GM21737 (cell line): Measurements from ENCODE around the gene AGTRAP.

Experiments
- ATAC-seq: cut with Tn5 transposase; IDR thresholded peaks from one replicate; pipeline ENCODE4 v1.9.1; 2021; ENCODE audit warnings: mild to moderate bottlenecking, moderate library complexity; ENCODE audit not compliant: unreplicated experiment

Gene AGTRAP

GRCh38 chr1:11757047-11757446, 21.1 kb downstream of the AGTRAP start:
- no peak for ATAC-seq

DNA sequence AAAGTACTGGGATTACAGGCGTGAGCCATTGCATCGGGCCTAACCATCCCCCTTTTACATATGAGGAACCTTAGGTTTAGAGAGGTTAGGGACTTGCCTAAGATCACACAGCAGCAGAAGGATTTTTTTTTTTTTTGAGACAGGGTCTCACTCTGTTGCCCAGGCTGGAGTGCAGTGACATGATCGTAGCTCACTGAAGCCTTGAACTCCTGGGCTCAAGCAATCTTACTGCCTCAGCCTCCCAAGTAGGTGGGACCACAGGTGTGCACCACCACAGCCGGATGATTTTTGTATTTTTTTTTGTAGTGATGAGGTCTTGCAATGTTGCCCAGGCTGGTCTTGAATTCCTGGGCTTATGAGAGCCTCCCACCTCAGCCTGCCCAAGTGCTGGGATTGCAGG, 23.9 kb downstream of the AGTRAP start:
- no peak for ATAC-seq

- no peak for ATAC-seq
Observed at GRCh38 chr1:11761285-11761684, 25.3 kb downstream of the AGTRAP start.

DNA sequence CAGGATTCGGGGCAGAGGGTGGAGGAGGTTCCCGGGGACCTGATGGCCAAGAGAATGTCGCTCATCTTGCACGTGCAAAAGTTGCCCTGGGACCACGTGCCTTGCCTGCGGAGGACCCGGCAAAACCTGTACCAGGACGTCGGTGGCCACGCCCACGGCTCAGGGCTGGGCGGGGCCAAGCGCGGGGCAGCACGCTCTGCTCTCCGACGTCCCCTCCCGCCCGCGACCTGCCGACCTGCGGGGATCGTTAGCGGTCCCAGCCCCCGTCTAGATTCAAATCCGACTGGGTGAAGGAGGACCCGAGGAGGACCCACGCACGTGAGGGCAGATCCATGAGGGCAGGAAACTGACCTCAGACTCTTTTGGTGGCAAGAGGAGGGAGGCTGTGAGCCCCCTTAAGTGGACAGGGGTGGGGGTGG, 26.1 kb downstream of the AGTRAP start, which contains the start of gene C1orf167:
TSS of gene C1orf167 (plus strand) at position 206 of the 419 bp plus-strand sequence. CDS start 2,208 bp downstream, outside the sequence.
- ATAC-seq = no peak

GRCh38 chr1:11764115-11764514, 28.2 kb downstream of the AGTRAP start:
- no peak for ATAC-seq

GRCh38 chr1:11764519-11764918, 28.6 kb downstream of the AGTRAP start:
- ATAC-seq = no peak

GRCh38 chr1:11765661-11766428, 29.9 kb downstream of the AGTRAP start:
- no peak for ATAC-seq

DNA sequence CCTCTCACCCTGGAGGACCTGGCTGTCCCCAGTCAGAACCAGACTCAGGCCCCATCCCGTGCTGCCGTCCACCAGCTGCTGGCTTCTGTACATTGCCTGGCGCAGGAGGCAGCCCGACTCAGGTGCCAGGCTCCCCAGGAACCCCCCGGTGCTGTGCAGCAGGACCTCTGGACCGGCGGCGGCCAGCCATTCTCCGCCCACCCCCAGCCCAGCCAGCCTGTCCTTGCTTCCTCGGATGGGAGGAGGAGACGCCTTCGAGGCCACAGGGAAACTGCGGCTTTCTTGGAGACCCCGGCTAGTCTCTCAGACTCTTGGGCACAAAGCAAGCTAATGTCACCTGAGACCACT, 30.5 kb downstream of the AGTRAP start:
- ATAC-seq = no peak

- ATAC-seq = no peak
Observed at GRCh38 chr1:11767922-11768704, 32.2 kb downstream of the AGTRAP start.

- no peak for ATAC-seq
Observed at GRCh38 chr1:11768821-11769220, 32.9 kb downstream of the AGTRAP start.

DNA sequence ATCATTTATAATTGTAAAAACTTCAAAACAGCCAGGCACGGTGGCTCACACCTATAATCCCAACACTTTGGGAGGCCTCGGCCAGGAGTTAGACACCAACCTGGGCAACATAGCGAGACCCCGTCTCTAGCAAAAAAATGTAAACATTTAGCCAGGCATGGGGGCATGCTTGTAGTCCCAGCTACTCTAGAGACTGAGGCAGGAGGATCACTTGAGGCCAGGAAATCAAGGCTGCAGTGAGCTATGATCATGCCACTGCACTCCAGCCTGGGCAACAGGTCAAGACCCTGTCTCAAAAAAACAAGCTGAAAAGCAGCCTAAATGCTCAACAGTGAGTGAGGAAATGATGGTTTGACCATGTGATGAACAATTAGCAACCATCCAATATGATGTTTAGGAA, 33.3 kb downstream of the AGTRAP start:
- no peak for ATAC-seq

GRCh38 chr1:11770011-11770410, 34.1 kb downstream of the AGTRAP start:
- ATAC-seq = no peak

- no peak for ATAC-seq
Observed at GRCh38 chr1:11771481-11772043, 35.6 kb downstream of the AGTRAP start.

DNA sequence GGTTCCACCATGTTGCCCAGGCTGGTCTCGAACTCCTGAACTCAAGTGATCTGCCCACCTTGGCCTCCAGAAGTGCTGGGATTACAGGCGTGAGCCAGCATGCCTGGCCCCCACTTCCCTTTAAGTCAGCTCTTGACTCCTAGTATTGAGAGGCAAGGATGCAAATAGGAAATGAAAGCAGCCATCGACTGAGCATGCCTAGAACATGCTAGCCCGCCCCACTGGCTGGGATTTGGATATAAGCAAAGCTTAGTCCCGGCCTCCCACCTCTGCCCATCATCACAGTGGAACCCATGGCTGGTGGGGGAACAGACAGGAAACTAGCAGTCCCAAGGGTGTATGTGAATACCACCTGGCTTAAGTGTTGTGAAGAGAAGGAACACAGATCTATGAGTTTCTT, 36.5 kb downstream of the AGTRAP start:
- no peak for ATAC-seq

DNA sequence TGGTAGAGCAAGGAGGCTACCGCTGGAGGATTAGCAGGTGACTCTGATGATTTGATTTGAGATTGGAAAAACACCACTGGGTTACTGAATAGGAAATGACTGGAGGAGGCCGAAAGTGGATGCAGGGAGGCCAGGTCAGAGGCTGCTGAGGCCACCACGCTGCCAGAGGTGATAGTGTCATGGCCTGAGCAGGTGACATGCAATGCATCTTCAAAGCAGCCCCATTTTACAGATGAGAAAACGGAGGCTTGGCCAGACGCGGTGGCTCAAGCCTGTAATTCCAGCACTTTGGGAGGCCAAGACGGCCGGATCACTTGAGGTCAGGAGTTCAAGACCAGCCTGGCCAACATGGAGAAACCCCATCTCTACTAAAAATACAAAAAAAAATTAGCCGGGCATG, 38.8 kb downstream of the AGTRAP start:
- no peak for ATAC-seq

- ATAC-seq = no peak
Observed at GRCh38 chr1:11777658-11778322, 41.9 kb downstream of the AGTRAP start.

DNA sequence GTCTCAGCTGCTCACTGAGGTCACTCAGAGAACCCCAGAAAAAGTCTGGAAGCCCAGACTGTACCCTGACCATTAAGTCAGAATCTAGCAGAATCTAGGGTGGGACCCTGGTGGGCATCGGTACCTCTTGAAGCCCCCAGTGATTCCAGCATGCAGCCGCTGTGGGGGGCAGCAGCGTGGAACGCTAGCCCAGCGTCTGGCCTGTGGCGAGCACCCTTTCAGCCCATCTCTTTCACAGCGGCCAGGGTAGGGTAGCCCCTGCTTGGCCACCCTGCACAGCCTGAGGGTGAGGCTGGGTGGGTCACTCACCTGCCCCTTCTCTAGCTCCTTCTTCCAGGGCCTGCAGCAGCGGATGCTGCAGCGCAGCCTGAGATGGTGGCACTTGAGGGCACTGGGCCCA, 42.4 kb downstream of the AGTRAP start:
- ATAC-seq = no peak

DNA sequence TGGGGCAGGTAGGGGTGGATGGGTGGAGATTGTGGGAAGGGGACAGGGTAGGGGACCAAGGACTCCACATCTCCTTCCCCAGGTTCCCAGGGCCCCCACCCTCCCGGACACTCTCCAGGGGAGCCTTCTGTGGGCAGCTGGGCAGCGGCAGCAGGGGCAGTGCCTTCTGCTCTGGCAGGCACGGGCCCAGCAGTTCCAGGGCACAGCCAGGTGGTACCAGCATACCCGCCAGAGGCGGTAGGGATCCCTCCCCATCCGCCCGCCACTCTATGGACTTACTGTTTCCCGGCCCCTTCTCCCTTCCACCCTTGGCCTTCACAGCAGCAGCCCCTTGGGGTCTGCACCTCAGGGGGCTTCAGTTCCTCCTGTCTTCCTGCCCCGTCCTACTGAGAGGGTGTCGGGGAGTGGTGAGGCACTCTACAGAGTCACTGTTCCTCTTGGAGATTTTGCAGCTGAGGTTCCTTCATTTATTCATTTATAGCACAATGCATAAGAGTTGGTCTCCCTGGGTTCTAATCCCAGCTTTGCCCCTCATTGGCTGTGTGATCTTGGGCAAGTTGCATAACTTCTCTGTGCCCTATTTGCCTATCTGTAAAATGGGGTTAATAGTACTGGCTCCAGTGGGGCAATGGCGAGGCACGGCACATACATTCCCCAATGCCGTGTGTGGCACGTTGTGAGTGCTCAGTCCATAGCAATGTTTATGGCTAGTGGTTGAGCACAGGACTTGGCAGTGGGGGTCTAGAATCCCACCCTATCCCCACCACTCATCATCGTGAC, 43.1 kb downstream of the AGTRAP start:
- no peak for ATAC-seq

DNA sequence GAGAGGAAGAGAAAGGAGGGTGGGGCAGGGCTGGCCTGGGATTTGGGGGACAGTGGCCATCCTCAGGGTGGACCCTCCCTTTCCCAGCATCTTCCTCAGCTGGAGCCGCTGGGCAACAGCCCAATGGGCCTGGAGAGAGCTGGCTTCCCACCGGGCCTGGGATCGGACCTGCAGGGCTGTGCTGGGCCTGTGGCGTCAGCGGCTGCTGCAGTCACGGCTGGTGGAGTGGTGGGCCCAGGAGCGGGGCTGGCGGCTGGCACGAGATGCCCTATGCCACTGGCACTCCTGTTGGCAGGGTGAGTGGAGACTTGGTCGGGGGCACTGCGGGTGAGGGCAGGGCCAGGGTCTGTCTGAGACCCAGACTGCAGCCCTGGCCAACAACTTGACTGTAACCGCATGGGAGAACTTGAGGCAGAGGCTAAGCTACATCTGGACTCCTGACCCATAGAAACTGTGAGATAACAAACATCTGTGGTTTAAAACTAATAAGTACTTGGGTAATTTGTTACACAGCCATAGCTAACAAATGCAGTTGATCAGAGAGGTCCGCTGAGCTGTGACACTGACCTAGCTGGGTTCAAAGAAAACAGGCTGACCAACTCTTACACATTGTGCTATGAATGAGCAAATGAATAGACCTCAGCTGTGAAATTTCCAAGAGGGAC, 43.9 kb downstream of the AGTRAP start:
- no peak for ATAC-seq
